ENCODE measurements around the gene INPP5A.
"Not testable (repeated sequence)": the region's sequence is repeated elsewhere in the genome, so short reads cannot be mapped to it uniquely, and the experiment has no call there.

Gene INPP5A

DNA sequence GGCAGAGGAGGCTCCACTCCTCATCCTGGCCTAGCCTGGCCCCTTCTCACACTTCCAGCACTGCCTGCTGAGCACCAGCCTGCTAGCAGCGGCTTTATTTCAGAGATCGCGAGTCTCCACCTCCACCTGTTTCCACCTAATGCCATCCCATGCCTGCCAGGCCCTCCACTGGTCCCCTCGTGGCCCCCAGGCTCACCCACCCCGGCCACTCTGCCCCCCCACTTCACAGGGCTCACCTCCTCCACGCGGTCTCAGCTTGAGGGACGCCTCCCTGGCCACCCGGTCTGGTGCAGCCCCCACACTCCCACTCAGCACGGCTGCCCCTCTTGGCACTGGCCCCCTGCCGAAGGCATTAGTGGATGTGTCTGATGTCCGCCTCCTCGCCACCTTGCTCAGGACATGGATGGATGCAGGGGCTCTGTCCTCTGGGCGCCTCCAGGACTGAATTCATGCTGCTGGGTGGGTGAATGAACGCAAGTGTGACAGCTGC, 252.1 kb downstream of the INPP5A start:
- Histone ChIP-seq H3K4me3 (no peak overlapping the region), H3K27ac (no peak overlapping the region)

GRCh38 chr10:132790470-132790869, 252.9 kb downstream of the INPP5A start:
- Histone ChIP-seq H3K27ac (no peak overlapping the region), H3K4me3 (no peak overlapping the region)

DNA sequence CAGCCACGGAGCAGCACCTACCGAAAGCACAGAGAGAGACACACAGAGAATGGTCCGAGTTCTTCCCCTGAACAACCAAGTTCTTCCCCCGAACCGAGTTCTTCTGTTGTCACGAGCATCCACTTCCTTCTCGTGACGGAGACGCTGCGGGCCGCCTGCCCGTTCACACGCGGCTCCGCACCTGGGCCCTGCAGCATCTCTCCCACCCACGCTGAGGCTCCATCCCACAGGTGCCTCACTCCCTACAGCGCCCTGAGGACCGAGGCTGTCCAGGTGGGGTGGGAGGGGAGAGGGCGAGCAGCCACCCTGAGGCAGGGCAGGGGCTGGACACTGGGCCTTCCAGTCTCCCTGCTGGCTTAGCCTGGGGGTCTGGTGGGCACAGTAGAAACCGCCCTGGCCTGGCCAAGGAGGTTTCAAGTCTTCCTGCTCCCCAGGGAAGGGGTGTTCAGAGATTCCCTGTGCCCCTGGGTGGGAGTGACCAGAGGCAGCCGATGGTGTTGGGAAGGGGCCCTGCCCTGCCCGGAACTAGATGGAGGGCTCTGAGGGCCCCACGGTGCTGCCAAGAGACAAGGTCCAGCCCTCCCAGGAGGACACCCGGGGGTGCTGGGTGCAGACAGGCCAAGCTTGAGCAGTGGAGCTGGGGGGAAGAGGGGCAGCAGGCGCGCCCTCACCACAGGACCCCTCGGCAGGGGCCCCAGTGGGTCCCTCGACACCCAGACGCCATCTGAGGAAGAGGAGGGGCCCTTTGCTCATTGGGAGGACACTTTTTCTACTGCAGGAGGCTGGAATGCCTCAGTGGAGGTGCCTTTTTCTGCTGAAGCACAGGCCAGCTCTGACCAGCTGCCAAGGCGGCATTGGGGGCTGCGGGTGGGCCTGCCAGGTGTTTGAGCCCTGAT, 253.6 kb downstream of the INPP5A start:
- no peak overlapping the region for H3K27ac ChIP-seq
- no peak overlapping the region for H3K4me3 ChIP-seq

- not testable (repeated sequence) for H3K4me3 ChIP-seq, H3K27ac ChIP-seq
These were observed 254.5 kb downstream of the INPP5A start for GRCh38 chr10:132792099-132792498.

DNA sequence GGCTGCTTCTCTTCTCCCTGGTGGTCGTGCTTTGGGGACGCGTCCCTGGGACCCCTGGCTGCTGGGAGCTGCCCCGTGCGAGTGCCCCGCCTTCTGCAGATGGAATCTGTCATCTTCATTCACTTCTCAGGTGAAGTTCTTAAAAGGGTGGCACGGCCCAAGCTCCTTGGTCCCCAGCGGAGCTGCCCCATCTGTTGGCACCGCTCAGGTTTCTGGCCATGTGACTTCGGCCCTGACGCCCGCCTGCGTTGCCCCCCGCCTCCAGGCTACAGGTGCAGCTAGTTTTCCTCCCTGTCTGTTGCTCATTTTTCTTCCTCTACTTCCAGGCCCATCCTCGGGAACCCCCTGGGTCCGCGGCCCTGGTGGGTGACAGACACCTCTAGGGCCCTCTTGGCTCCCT, 255.2 kb downstream of the INPP5A start:
- Histone ChIP-seq H3K27ac (no peak overlapping the region), H3K4me3 (no peak overlapping the region)

DNA sequence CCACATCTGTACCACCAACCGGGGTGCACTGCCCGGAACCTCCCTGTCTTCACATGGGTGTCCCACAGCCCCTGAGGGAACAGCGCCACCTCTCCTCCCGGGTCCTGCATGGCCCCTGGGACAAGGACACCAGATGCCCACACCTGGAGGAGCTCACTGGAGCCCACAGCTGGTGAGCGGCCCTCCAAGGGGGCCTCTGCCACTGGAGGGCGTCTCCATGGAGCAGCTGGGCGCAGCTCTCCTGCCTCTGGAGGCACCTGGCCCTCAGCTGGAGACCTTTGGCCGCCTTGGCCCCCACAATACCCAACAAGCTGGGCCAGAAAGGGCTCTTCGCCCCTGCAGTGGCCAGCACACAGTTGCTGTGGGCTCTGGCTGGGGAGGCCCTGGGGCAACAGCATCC, 255.6 kb downstream of the INPP5A start:
- H3K4me3 ChIP-seq = no peak overlapping the region

DNA sequence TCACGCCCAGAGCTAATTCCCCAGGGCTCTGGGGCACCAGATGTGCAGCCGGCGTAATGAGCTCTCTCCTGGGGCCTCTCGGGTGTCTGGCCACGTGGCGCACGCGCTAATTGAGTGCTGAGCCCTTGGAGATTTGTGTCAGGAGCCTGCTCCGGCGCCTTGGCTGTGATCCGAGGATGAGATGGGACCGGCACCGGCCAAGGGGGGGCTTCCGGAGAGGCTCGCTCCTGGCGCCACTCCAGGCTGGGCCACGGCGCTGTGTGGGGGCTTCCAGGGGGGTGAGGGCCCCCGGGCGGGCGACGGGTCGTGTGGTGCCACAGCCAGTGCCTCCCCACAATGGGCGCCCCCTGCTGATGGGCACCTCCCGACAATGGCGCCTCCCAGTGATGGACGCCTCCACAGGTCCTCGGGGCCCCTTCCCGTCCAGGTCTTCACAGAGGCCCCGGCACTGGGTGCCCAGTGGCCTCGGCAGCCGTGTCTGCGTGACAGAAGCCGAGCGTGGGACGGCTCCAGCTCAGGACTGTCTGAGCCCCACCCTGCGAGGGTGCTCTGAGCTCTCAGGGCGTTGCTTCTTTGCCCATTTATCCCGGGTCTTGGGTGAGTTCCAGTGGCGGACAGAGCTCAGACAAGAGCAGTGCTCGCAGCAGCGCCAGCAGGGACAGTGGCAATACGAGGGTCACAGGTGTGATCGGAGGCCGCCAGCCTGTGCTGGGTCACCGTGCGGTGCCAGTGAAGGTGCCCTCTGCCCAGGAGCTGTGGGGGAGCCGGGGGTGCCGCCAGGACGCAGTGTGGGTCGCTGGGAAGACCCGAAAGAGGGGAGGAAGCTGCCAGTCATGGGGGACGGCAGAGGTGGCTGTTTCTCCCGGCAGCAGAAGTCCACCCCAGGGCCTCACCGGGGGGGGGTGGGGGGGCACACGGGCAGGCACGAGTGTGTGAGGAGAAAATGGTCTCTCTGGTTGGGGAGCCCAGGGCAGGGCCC, 256.6 kb downstream of the INPP5A start:
- Histone ChIP-seq H3K4me3 (no peak overlapping the region), H3K27ac (no peak overlapping the region)

More for the DNA sequence above, 255.6 kb downstream of the INPP5A start:
- no peak overlapping the region for H3K27ac ChIP-seq

GRCh38 chr10:132796846-132797245, 259.3 kb downstream of the INPP5A start:
- no peak overlapping the region for H3K27ac ChIP-seq
- no peak overlapping the region for H3K4me3 ChIP-seq

DNA sequence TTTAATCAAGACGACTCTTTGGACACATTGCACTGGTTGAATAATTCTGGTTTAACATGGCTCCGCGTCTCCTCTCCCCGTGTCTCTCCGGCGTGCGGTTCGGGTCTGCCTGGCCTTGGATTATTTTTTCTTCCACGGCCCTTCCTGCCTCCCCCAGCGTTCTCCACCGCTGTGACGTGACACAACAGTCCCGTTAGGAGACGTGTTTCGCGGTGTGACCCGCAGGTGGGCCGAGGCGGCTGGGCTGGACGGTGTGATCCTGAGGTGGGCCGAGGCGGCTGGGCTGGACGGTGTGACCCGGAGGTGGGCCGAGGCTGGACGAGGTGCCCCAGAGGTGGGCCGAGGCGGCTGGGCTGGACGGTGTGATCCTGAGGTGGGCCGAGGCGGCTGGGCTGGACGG, 260.4 kb downstream of the INPP5A start:
- not testable (repeated sequence) for H3K27ac ChIP-seq, H3K4me3 ChIP-seq

GRCh38 chr10:132798403-132798802, 260.8 kb downstream of the INPP5A start:
- no peak overlapping the region for H3K4me3 ChIP-seq
- no peak overlapping the region for H3K27ac ChIP-seq

- Histone ChIP-seq H3K27ac (no peak overlapping the region), H3K4me3 (no peak overlapping the region)
These were observed 261.3 kb downstream of the INPP5A start for GRCh38 chr10:132798876-132799275.

DNA sequence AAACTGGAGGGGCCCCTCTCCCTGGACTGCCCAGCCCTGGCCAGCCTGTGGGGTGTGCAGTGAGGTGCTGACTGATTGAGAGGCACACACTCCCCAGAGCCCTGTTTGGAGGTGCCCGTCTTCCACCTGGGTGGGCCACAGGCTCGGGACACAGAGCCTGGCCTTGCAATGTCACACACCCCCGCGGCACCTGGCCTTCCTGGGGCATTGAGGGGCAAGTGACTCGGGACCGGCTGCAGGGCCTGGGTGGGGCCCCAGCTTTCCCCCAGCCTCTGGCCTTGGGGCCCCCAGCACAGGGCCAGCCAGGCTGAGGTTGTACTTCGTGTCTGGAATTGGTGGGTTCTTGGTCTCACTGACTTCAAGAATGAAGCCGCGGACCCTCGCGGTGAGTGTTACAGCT, 262.3 kb downstream of the INPP5A start:
- Histone ChIP-seq H3K27ac (no peak overlapping the region), H3K4me3 (no peak overlapping the region)

- H3K27ac ChIP-seq = no peak overlapping the region
- no peak overlapping the region for H3K4me3 ChIP-seq
These were observed 264.5 kb downstream of the INPP5A start for GRCh38 chr10:132802048-132802447.

GRCh38 chr10:132802694-132803320, 265.2 kb downstream of the INPP5A start:
- H3K4me3 ChIP-seq = no peak overlapping the region
- H3K27ac ChIP-seq = no peak overlapping the region

GRCh38 chr10:132803416-132804210, 266.0 kb downstream of the INPP5A start:
- no peak overlapping the region for H3K4me3 ChIP-seq

GRCh38 chr10:132804287-132804686, 266.7 kb downstream of the INPP5A start:
- no peak overlapping the region for H3K4me3 ChIP-seq

More at GRCh38 chr10:132803416-132804210, 266.0 kb downstream of the INPP5A start:
- H3K27ac ChIP-seq = no peak overlapping the region

GRCh38 chr10:132804785-132805426, 267.3 kb downstream of the INPP5A start:
- Histone ChIP-seq H3K4me3 (no peak overlapping the region), H3K27ac (no peak overlapping the region)

More at GRCh38 chr10:132804287-132804686, 266.7 kb downstream of the INPP5A start:
- H3K27ac ChIP-seq = no peak overlapping the region

- no peak overlapping the region for H3K4me3 ChIP-seq
- no peak overlapping the region for H3K27ac ChIP-seq
These were observed 268.0 kb downstream of the INPP5A start for GRCh38 chr10:132805599-132805998.

GRCh38 chr10:132806110-132806509, 268.5 kb downstream of the INPP5A start:
- Histone ChIP-seq H3K27ac (no peak overlapping the region), H3K4me3 (no peak overlapping the region)

Measured in skin epidermis (tissue), 12 donors.